Bronchial epithelial cell (primary cell): Measurements from ENCODE around the gene CLGN. TPM values are rescaled to one million over a fixed set of nuclear protein-coding genes. Genes with fewer than 3 reads are reported as not detected.
"Not testable (repeated sequence)": the region's sequence is repeated elsewhere in the genome, so short reads cannot be mapped to it uniquely, and the experiment has no call there.

Experiments
- DNase-seq: peaks from one replicate; pipeline ENCODE4 v3.0.0-alpha.2; 2010; ENCODE audit warnings: low read depth
- FAIRE-seq: peaks from 2 replicates; lab custom pipeline; 2011; peaks lifted over from hg19 to GRCh38; lab: Jason Lieb, UNC
- H3K27me3 ChIP-seq: 2 replicates; pipeline ENCODE4 v1.5.1; 2011; ENCODE audit warnings: low read length; ENCODE audit not compliant: control insufficient read depth, insufficient read depth
- H3K36me3 ChIP-seq: 2 replicates; pipeline ENCODE4 v1.5.1; 2011; ENCODE audit warnings: low read length; ENCODE audit not compliant: control insufficient read depth, insufficient read depth
- H3K4me3 ChIP-seq: 2 replicates; pipeline ENCODE4 v1.5.1; 2011; ENCODE audit warnings: mild to moderate bottlenecking, low read depth, low read length, control low read depth
- total RNA-seq: library from RNA; depleted of rRNA; stranded (reverse); fragments of >200 nt; gene quantifications from 2 replicates; pipeline ENCODE4 v1.2.1, GENCODE V29; 2014
- TF ChIP-seq, protein P1 (sequence below): IDR thresholded peaks from 2 replicates; pipeline ENCODE4 v1.5.1; 2011; ENCODE audit warnings: mild to moderate bottlenecking, moderate library complexity, low read length, control low read depth, inconsistent platforms; ENCODE audit not compliant: insufficient read depth, severe bottlenecking

CLGN gene
- total RNA-seq, 1 donor from 2014 or later = 78.5 TPM

DNA sequence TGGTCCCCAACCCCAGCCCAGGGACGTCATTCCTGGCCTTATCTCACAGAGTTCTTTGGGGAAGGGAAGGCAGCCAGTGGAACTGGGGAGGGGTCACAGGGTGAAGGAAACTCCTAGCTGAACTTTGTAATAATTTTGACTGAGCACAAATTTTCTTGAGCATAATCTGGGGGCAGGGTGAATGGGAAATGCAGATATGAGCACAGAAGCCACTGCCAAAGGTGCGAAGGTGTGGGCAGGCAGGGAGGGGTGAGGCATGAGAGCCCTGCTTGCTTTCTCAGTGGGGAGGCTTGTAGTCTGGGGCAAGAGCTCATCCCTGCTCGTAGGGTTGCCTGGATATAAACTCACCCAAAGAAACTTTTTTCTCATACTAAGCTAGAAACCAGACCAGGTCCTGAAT, 35.7 kb upstream of the CLGN start:
- Histone ChIP-seq H3K36me3 (no peaks in the 10 kb centered on the region), H3K27me3 (no peaks in the 10 kb centered on the region), H3K4me3 (no peak overlapping the region)
- TF ChIP-seq, protein P1, sequence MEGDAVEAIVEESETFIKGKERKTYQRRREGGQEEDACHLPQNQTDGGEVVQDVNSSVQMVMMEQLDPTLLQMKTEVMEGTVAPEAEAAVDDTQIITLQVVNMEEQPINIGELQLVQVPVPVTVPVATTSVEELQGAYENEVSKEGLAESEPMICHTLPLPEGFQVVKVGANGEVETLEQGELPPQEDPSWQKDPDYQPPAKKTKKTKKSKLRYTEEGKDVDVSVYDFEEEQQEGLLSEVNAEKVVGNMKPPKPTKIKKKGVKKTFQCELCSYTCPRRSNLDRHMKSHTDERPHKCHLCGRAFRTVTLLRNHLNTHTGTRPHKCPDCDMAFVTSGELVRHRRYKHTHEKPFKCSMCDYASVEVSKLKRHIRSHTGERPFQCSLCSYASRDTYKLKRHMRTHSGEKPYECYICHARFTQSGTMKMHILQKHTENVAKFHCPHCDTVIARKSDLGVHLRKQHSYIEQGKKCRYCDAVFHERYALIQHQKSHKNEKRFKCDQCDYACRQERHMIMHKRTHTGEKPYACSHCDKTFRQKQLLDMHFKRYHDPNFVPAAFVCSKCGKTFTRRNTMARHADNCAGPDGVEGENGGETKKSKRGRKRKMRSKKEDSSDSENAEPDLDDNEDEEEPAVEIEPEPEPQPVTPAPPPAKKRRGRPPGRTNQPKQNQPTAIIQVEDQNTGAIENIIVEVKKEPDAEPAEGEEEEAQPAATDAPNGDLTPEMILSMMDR = no peak
- peak; percentile 86 for FAIRE-seq
- no peak for DNase-seq

GRCh38 chr4:140450352-140450751, 22.9 kb upstream of the CLGN start:
- TF ChIP-seq, protein P1 = no peak
- Histone ChIP-seq H3K27me3 (peaks cover 1% of the 10 kb centered on the region), H3K36me3 (no peaks in the 10 kb centered on the region), H3K4me3 (no peak overlapping the region)
- FAIRE-seq (no peak), DNase-seq (no peak)

GRCh38 chr4:140448830-140449229, 21.4 kb upstream of the CLGN start:
- TF ChIP-seq, protein P1 = no peak
- FAIRE-seq (no peak), DNase-seq (peak; percentile 8)
- H3K4me3 ChIP-seq = no peak overlapping the region
- no peaks in the 10 kb centered on the region for H3K36me3 ChIP-seq
- peaks cover 1% of the 10 kb centered on the region for H3K27me3 ChIP-seq

DNA sequence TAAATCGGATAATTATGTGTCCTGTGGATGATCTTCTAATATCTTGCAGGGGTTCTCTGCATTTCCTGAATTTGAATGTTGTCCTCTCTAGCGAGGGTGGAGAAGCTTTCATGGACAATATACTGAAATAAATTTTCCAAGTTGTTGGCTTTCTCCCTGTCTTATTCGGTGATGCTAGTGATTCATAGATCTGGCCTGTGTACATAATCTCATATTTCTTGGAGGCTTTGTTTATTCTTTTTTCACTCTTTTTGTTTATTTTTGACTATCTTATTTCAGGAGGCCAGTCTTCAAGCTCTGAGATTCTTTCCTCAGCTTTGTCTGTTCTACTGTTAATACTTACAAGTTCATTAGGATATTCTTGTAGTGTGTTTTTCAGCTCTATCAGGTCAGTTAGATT, 20.7 kb upstream of the CLGN start:
- Histone ChIP-seq H3K27me3 (no peaks in the 10 kb centered on the region), H3K36me3 (no peaks in the 10 kb centered on the region), H3K4me3 (no peak overlapping the region)
- TF ChIP-seq, protein P1 = no peak
- DNase-seq (peak; percentile 49), FAIRE-seq (no peak)

GRCh38 chr4:140444347-140444746, 16.9 kb upstream of the CLGN start:
- H3K36me3 ChIP-seq, DNase-seq, FAIRE-seq, H3K4me3 ChIP-seq, H3K27me3 ChIP-seq: not testable (repeated sequence)

DNA sequence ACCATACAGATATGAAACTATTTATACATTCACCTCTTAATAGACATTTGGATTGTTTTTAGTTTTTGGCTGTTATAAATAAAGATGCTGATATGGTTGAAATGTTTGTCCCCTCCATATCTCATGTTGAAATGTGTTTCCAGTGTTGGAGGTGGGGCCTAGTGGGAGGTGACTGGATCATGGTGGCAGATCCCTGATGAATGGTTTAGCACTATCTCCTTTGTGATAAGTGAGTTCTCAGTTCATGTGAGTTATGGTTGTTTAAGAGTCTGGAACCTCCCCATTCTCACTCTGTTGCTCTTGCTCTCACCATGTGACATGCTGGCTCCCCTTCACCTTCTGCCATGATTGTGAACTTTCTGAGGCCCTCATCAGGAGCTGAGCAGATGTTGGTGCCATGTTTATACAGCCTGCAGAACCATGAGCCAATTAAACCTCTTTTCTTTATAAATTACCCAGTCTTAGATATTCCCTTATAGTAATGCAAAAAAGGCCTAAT, 12.2 kb upstream of the CLGN start:
- TF ChIP-seq, protein P1 = no peak
- no peak for FAIRE-seq
- Histone ChIP-seq H3K36me3 (no peaks in the 10 kb centered on the region), H3K27me3 (no peaks in the 10 kb centered on the region), H3K4me3 (no peak overlapping the region)
- DNase-seq = no peak
